Sigmoid colon (tissue), 7 donors: Measurements from ENCODE around the gene MAGIX. TPM values are rescaled to one million over a fixed set of nuclear protein-coding genes. Genes with fewer than 3 reads are reported as not detected.

ENCODE experiments used
- DNase-seq: peaks from one replicate; pipeline ENCODE4 v3.0.0-alpha.2; 2019
- H3K27ac ChIP-seq, 4 donors: fragments of 200-600 bp; sonication (generic); one replicate each; pipeline ENCODE4 v1.5.1; 2016 to 2019; ENCODE audit warnings: mild to moderate bottlenecking in 1 of 4
- H3K27me3 ChIP-seq, 3 donors: fragments of 200-600 bp; sonication (generic); one replicate each; pipeline ENCODE4 v1.5.1; 2019; ENCODE audit warnings: mild to moderate bottlenecking in 1 of 3
- H3K36me3 ChIP-seq, 4 donors: fragments of 200-600 bp; sonication (generic); one replicate each; pipeline ENCODE4 v1.5.1; 2016 to 2019
- H3K4me1 ChIP-seq, 4 donors: fragments of 200-600 bp; sonication (generic); one replicate each; pipeline ENCODE4 v1.5.1; 2017 to 2019
- H3K4me3 ChIP-seq, 4 donors: fragments of 200-600 bp; sonication (generic); one replicate each; pipeline ENCODE4 v1.5.1; 2017 to 2019; ENCODE audit warnings: mild to moderate bottlenecking in 2 of 4, moderate library complexity in 1 of 4
- H3K9me3 ChIP-seq, 4 donors: fragments of 200-600 bp in 3 of 4; sonication (generic) in 3 of 4; one replicate each; pipeline versions ENCODE4 v1.5.1 to v1.6.1; 2013 to 2019
- CTCF ChIP-seq, 4 experiments: fragments of 450-650 bp in 3 of 4; fragments of 200-600 bp in 1 of 4; IDR thresholded peaks; one replicate each; pipeline ENCODE4 v1.5.1; 2016 to 2019; ENCODE audit warnings: antibody characterized with exemption in 4 of 4, mild to moderate bottlenecking in 3 of 4, moderate library complexity in 2 of 4
- EP300 ChIP-seq, 4 donors: sonication (generic); formaldehyde crosslinking; IDR thresholded peaks; one replicate each; pipeline ENCODE4 v1.6.1; 2017; ENCODE audit warnings: antibody characterized with exemption in 4 of 4
- POLR2A ChIP-seq, 2 donors: fragments of 450-650 bp; IDR thresholded peaks; one replicate each; pipeline ENCODE4 v1.6.1; 2016; ENCODE audit warnings: antibody characterized with exemption in 2 of 2, mild to moderate bottlenecking in 2 of 2, moderate library complexity in 2 of 2
- POLR2AphosphoS5 ChIP-seq, 4 donors: sonication (generic); formaldehyde crosslinking; IDR thresholded peaks; one replicate each; pipeline ENCODE4 v1.6.1; 2017; ENCODE audit warnings: antibody characterized with exemption in 4 of 4
- WGBS, 2 donors: extraction: QIAGEN DNeasy Blood & Tissue Kit; methylation state at CpG; one replicate each; pipeline ENCODE4 v1.1.7; 2013; 5-methylcytosine and 5-hydroxymethylcytosine counted together
- intact Hi-C: fragments of 100-400 bp; cut with DNase I; formaldehyde crosslinking; loops from one replicate; pipeline ENCODE4 v1.15.1; 2023
- polyA plus RNA-seq, 3 donors: library from polyadenylated mRNA; stranded (reverse); fragments of 200-250 nt; gene quantifications; one replicate each; pipeline ENCODE4 v1.2.3, GENCODE V29; 2013
- total RNA-seq, 4 donors: library from RNA; depleted of rRNA; stranded (reverse); fragments of >200 nt; gene quantifications; one replicate each; pipeline ENCODE4 v1.1.0, GENCODE V29; 2016
- donor health status: healthy with polysubstance abuse.
- donor health status: Bipolar disorder and iron deficiency.
- donor health status: healthy.

The MAGIX gene
- total and polyA plus RNA-seq, 7 donors: 1.4 to 24.0 (median 3.1) TPM

GRCh38 chrX:49187526-49187925 is 25.0 kb downstream of the MAGIX start:
- DNase-seq: no peak
- Histone ChIP-seq H3K4me3 (no peak overlapping the region), H3K4me1 (peaks cover 0 to 29% (median 16%) of the 10 kb centered on the region in 4 donors), H3K36me3 (peaks cover 0 to 5% (median 0%) of the 10 kb centered on the region in 4 donors), H3K9me3 (no peaks in the 10 kb centered on the region), H3K27ac (peak overlapping the region; percentile 80 to 88 (median 83)), H3K27me3 (no peaks in the 10 kb centered on the region)
- 86 to 87% methylated on average over 10 of the region's 10 CpGs for WGBS, 2 donors
- intact Hi-C loops: no loop called here
- TF ChIP-seq CTCF (IDR thresholded peaks at IDR 0.05) (no peak), POLR2AphosphoS5 (IDR thresholded peaks at IDR 0.05) (no peak), POLR2A (IDR thresholded peaks at IDR 0.05) (no peak), EP300 (IDR thresholded peaks at IDR 0.05) (no peak)

GRCh38 chrX:49188468-49189076 is 26.0 kb downstream of the MAGIX start:
- Histone ChIP-seq H3K9me3 (no peaks in the 10 kb centered on the region), H3K27me3 (no peaks in the 10 kb centered on the region), H3K36me3 (no peaks in the 10 kb centered on the region), H3K27ac (peak overlapping the region in 1 of 4 donors; percentile 32), H3K4me1 (peaks cover 0 to 28% (median 15%) of the 10 kb centered on the region in 4 donors), H3K4me3 (no peak overlapping the region)
- no peak for DNase-seq
- TF ChIP-seq CTCF (IDR thresholded peaks at IDR 0.05) (no peak), POLR2AphosphoS5 (IDR thresholded peaks at IDR 0.05) (no peak), POLR2A (IDR thresholded peaks at IDR 0.05) (no peak), EP300 (IDR thresholded peaks at IDR 0.05) (no peak)
- intact Hi-C loops: no loop called here
- 62 to 81% methylated on average over 8 of the region's 8 CpGs for WGBS, 2 donors

- Histone ChIP-seq H3K4me1 (peaks cover 0 to 22% (median 9%) of the 10 kb centered on the region in 4 donors), H3K9me3 (no peaks in the 10 kb centered on the region), H3K27me3 (no peaks in the 10 kb centered on the region), H3K36me3 (no peaks in the 10 kb centered on the region), H3K27ac (peak overlapping the region; percentile 79 to 86 (median 84)), H3K4me3 (no peak overlapping the region)
- intact Hi-C loops: no loop called here
- no peak for DNase-seq
- WGBS, 2 donors: 41 to 75% methylated on average over 6 of the region's 6 CpGs
- no peak for TF ChIP-seq POLR2AphosphoS5 (IDR thresholded peaks at IDR 0.05)
- TF ChIP-seq POLR2A (IDR thresholded peaks at IDR 0.05): no peak
- TF ChIP-seq EP300 (IDR thresholded peaks at IDR 0.05): no peak
- TF ChIP-seq CTCF (IDR thresholded peaks at IDR 0.05): no peak
These were observed 27.0 kb downstream of the MAGIX start for GRCh38 chrX:49189606-49190005.

DNA sequence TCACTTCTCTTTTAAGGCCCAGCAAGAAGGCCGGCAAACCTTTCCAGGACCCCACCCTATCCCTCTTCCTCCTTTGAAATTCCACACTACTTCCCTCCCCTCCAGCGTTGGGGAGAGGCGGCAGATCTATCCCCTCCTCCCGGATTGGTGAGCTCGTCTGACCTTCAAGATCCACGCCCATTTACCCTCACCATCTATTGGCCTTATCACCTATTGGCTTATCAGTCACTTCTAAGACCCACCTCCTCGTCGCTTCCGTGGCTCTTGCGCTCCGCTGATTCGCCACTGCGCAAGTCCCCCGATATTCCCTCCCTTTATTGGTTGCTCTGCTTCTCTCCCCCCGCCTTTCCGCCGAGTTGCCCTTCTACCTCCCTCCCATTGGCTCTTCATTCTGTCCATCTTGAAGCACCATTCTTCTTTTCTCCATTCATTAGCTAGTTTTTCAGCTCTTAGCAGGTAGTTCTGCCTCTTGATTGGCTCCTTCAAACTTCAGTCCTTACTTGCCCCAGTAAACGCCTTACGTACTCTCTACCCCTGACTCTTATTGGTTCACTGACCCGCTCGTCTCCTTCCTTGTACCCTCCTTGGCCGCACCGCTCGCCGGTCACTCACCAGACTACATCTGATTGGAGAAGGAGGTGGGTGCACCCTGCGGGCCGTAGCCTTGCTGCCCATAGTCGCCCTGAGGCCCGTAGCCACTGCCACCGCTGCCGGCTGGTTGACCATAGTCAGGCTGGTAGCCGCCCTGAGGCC is 28.4 kb downstream of the MAGIX start:
- Histone ChIP-seq H3K36me3 (no peaks in the 10 kb centered on the region), H3K4me3 (peak overlapping the region; percentile 48 to 71 (median 60)), H3K4me1 (peaks cover 0 to 13% (median 2%) of the 10 kb centered on the region in 4 donors), H3K9me3 (no peaks in the 10 kb centered on the region), H3K27ac (peak overlapping the region; percentile 85 to 94 (median 88)), H3K27me3 (no peaks in the 10 kb centered on the region)
- WGBS, 2 donors: 0% methylated on average over 32 of the region's 32 CpGs
- TF ChIP-seq EP300 (IDR thresholded peaks at IDR 0.05) (no peak), CTCF (IDR thresholded peaks at IDR 0.05) (no peak), POLR2AphosphoS5 (IDR thresholded peaks at IDR 0.05) (peak; percentile 73 to 94 (median 88)), POLR2A (IDR thresholded peaks at IDR 0.05) (peak; percentile 44 to 67)
- DNase-seq: peak; percentile 97
- intact Hi-C loops: no loop called here
